Colonic mucosa (tissue), 4 donors: ENCODE data around the gene GRIA1. TPM values are rescaled to one million over a fixed set of nuclear protein-coding genes. Genes with fewer than 3 reads are reported as not detected.

Source experiments
- DNase-seq: peaks from one replicate; pipeline ENCODE4 v3.0.0-alpha.2; 2020
- H3K27ac ChIP-seq: fragments of 200-600 bp; one replicate; pipeline ENCODE4 v1.8.0; 2021
- H3K27me3 ChIP-seq: fragments of 200-600 bp; one replicate; pipeline ENCODE4 v1.8.0; 2021
- H3K36me3 ChIP-seq: fragments of 200-600 bp; one replicate; pipeline ENCODE4 v1.8.0; 2021
- H3K4me1 ChIP-seq: fragments of 200-600 bp; one replicate; pipeline ENCODE4 v1.8.0; 2021; ENCODE audit warnings: mild to moderate bottlenecking
- H3K4me3 ChIP-seq: fragments of 200-600 bp; one replicate; pipeline ENCODE4 v1.8.0; 2021
- H3K9ac ChIP-seq, 2 donors: one replicate each; pipeline ENCODE4 v1.7.0; 2013; ENCODE audit warnings: control low read depth in 2 of 2, low read depth in 2 of 2, low read length in 2 of 2
- H3K9me3 ChIP-seq: fragments of 200-600 bp; one replicate; pipeline ENCODE4 v1.8.0; 2021
- CTCF ChIP-seq: fragments of 200-600 bp; IDR thresholded peaks from one replicate; pipeline ENCODE4 v1.8.0; 2022; ENCODE audit warnings: antibody characterized with exemption, mild to moderate bottlenecking
- intact Hi-C: fragments of 100-400 bp; cut with DNase I; formaldehyde crosslinking; loops from one replicate; pipeline ENCODE4 v1.14.1; 2022
- total RNA-seq, 2 donors: library from RNA; stranded (reverse); fragmentation: NEBNext Ultra II Directional in 1 of 2; extraction: Animal tissue kit (Norgen Biotek cat#: 25700) in 1 of 2; gene quantifications; one replicate each; pipeline ENCODE4 v1.2.1, GENCODE V29; 2021
- donor health status: healthy.
- donor health status: DM: no; HTN: no; CAD: no.
- donor health status: DM: no; HTN: no; CAD: no.

The GRIA1 gene
- total RNA-seq, 2 donors from 2014 or later = 0.48 TPM; not detected in 1

GRCh38 chr5:153511622-153512021 lies 21.2 kb downstream of the GRIA1 start:
- no peak for TF ChIP-seq CTCF
- no peak overlapping the region for H3K9ac ChIP-seq
- H3K36me3 ChIP-seq = no peaks in the 10 kb centered on the region
- H3K27me3 ChIP-seq = no peaks in the 10 kb centered on the region
- no peaks in the 10 kb centered on the region for H3K4me1 ChIP-seq
- no peak for DNase-seq
- H3K4me3 ChIP-seq = no peak overlapping the region
- H3K9me3 ChIP-seq = no peaks in the 10 kb centered on the region
- intact Hi-C loops = no loop called here
- H3K27ac ChIP-seq = no peak overlapping the region

GRCh38 chr5:153513156-153513555 lies 22.7 kb downstream of the GRIA1 start:
- Histone ChIP-seq H3K27ac (no peak overlapping the region), H3K27me3 (no peaks in the 10 kb centered on the region), H3K9me3 (no peaks in the 10 kb centered on the region), H3K9ac (no peak overlapping the region), H3K36me3 (no peaks in the 10 kb centered on the region), H3K4me1 (no peaks in the 10 kb centered on the region), H3K4me3 (no peak overlapping the region)
- no peak for DNase-seq
- TF ChIP-seq CTCF = no peak
- intact Hi-C loops = no loop called here

- H3K4me1 ChIP-seq = no peaks in the 10 kb centered on the region
- TF ChIP-seq CTCF = no peak
- DNase-seq = no peak
- H3K27me3 ChIP-seq = no peaks in the 10 kb centered on the region
- H3K27ac ChIP-seq = no peak overlapping the region
- no peaks in the 10 kb centered on the region for H3K9me3 ChIP-seq
- no peak overlapping the region for H3K9ac ChIP-seq
- no peak overlapping the region for H3K4me3 ChIP-seq
- H3K36me3 ChIP-seq = no peaks in the 10 kb centered on the region
- intact Hi-C loops = no loop called here
These were observed 24.8 kb downstream of the GRIA1 start for GRCh38 chr5:153515301-153515700.

DNA sequence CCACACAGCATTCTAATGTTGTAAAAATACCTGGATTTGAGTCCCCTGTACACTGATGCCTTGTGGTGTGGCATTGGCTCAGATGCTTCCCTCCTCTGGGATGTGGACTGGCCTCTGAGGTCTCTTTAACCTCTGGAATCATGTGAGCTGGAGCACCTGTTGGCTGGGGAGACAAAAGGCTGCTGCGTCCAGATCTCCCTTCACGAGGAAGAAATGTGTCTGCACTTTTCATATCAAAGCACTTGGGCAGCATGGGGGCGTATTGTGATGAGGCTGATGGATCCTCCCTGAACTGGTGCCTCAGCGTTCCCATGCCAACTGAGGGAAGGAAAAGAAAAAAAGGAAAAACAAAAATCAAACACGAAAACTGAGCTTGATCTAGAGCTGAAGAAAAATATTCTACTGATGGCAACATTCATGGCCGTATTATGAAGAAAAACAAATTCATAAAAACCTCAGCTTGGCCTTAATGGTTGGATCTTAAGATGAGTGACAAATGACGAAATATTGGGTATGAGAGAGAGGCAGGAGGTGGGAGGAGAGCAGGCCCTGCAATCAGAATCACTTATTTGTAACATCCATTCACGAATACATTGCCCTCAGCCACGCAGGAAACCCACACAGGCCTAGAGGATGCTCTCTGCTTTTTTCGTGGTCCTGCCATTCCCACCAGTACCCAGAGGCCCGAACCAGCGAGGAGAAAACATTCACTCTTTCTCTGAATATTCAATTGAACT lies 26.2 kb downstream of the GRIA1 start:
- H3K4me1 ChIP-seq = no peaks in the 10 kb centered on the region
- DNase-seq = no peak
- no peaks in the 10 kb centered on the region for H3K36me3 ChIP-seq
- H3K9ac ChIP-seq = no peak overlapping the region
- no peak overlapping the region for H3K27ac ChIP-seq
- H3K9me3 ChIP-seq = no peaks in the 10 kb centered on the region
- TF ChIP-seq CTCF = no peak
- H3K27me3 ChIP-seq = no peaks in the 10 kb centered on the region
- intact Hi-C loops = no loop called here
- no peak overlapping the region for H3K4me3 ChIP-seq

DNA sequence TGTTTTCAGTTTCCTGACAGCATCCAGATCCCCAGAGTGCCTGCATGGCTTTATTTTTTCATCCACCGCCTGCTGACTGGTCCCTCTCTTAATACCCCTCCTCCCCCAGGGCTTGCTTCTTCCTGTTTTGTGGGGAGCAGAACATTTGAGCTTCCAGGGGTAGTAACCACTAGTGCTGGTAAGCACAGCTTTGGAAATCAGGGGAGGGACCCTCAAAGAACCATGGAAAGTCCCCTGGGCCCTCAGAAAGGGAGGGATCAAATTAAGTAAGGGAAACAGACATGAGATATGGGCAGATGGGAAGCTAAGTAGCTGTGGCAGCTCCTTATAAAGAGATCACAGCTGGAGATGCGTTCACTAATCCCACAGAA lies 26.8 kb downstream of the GRIA1 start:
- DNase-seq = no peak
- Histone ChIP-seq H3K27me3 (no peaks in the 10 kb centered on the region), H3K27ac (no peak overlapping the region), H3K9ac (no peak overlapping the region), H3K4me1 (no peaks in the 10 kb centered on the region), H3K9me3 (no peaks in the 10 kb centered on the region), H3K36me3 (no peaks in the 10 kb centered on the region), H3K4me3 (no peak overlapping the region)
- intact Hi-C loops = no loop called here
- TF ChIP-seq CTCF = no peak
